Measurements from ENCODE around the gene PCSK5.

- TF ChIP-seq CTCF (IDR thresholded peaks at IDR 0.05; ENCODE audit: extremely low read depth in 1 of 2, insufficient read depth in 1 of 2, low read depth in 1 of 2, low read length in 2 of 2) (no peak), POLR2A (IDR thresholded peaks at IDR 0.05; ENCODE audit: low read depth, low read length) (no peak), EZH2 (IDR thresholded peaks at IDR 0.05; ENCODE audit: borderline replicate concordance, low read depth, low read length, severe bottlenecking) (no peak)
Observed at GRCh38 chr9:76181020-76181641, 290.7 kb downstream of the PCSK5 start.
